Endothelial cell of umbilical vein (primary cell): Measurements from ENCODE around the gene DHRS2. TPM values are rescaled to one million over a fixed set of nuclear protein-coding genes. Genes with fewer than 3 reads are reported as not detected.
"Not testable (repeated sequence)": the region's sequence is repeated elsewhere in the genome, so short reads cannot be mapped to it uniquely, and the experiment has no call there.

Experiments
- BruUV-seq: library from RNA; stranded (reverse); fragments of 400-500 nt; replicated peaks from 2 replicates; lab custom pipeline; 2021; lab: Mats Ljungman, UMichigan
- CTCF ChIA-PET: fragments of 300-600, 350-600 bp; sonication (Branson Sonifier 250); formaldehyde crosslinking; loops from one replicate; lab custom pipeline; 2021; ENCODE audit warnings: antibody characterized with exemption, inconsistent platforms; lab: Charles Lee
- POLR2A ChIA-PET: fragments of 300-600, 350-600 bp; sonication (Branson Sonifier 250); formaldehyde crosslinking; loops from one replicate; lab custom pipeline; 2021; ENCODE audit warnings: antibody characterized with exemption, inconsistent platforms; lab: Charles Lee
- DNase-seq: peaks from one replicate; pipeline ENCODE4 v3.0.0-alpha.2; 2011; ENCODE audit warnings: low read depth, low spot score
- FAIRE-seq: peaks from 2 replicates; lab custom pipeline; 2011; peaks lifted over from hg19 to GRCh38; lab: Jason Lieb, UNC
- H2AFZ ChIP-seq: 2 replicates; pipeline ENCODE4 v1.6.0; 2012; ENCODE audit warnings: low read depth, low read length, control low read depth, inconsistent platforms
- H3K27ac ChIP-seq: 2 replicates; pipeline ENCODE4 v1.5.1; 2011; ENCODE audit warnings: low read depth, mild to moderate bottlenecking, control low read depth, low read length, moderate library complexity; ENCODE audit not compliant: insufficient read depth
- H3K27me3 ChIP-seq, 2 experiments: 2 replicates each; pipeline versions ENCODE4 v1.6.0 to v1.6.1; 2011; ENCODE audit warnings: low read length in 2 of 2, mixed read lengths in 1 of 2; ENCODE audit not compliant: control insufficient read depth in 2 of 2, insufficient read depth in 2 of 2
- H3K36me3 ChIP-seq, 2 experiments: 2 replicates in 1 of 2; 3 replicates in 1 of 2; pipeline ENCODE4 v1.5.1; 2011; ENCODE audit warnings: low read length in 2 of 2, mild to moderate bottlenecking in 1 of 2, moderate library complexity in 1 of 2; ENCODE audit not compliant: control insufficient read depth in 2 of 2, insufficient read depth in 2 of 2; ENCODE audit errors: extremely low read depth in 1 of 2
- H3K4me1 ChIP-seq: 3 replicates; pipeline ENCODE4 v1.5.1; 2011; ENCODE audit warnings: mild to moderate bottlenecking, low read length; ENCODE audit not compliant: control insufficient read depth, insufficient read depth; ENCODE audit errors: extremely low read depth
- H3K4me2 ChIP-seq: 2 replicates; pipeline ENCODE4 v1.6.1; 2011; ENCODE audit warnings: low read length, control low read depth, mixed read lengths; ENCODE audit not compliant: insufficient read depth
- H3K4me3 ChIP-seq, 3 experiments: fragments of 200-600 bp in 1 of 3; sonication (generic), shearing (Covaris generic) in 1 of 3; replicated peaks in 1 of 3; 2 replicates each; pipeline ENCODE4 v1.5.1; 2011 to 2016; ENCODE audit warnings: control low read depth in 3 of 3, low read length in 3 of 3, mild to moderate bottlenecking in 2 of 3, inconsistent platforms in 1 of 3, low read depth in 1 of 3, moderate library complexity in 1 of 3; ENCODE audit not compliant: insufficient read depth in 1 of 3
- H3K79me2 ChIP-seq: 2 replicates; pipeline ENCODE4 v1.6.0; 2012; ENCODE audit warnings: low read length, inconsistent platforms; ENCODE audit not compliant: control insufficient read depth, insufficient read depth
- H3K9ac ChIP-seq: replicated peaks from 2 replicates; pipeline ENCODE3; 2011; ENCODE audit warnings: low read length, control low read depth; ENCODE audit not compliant: insufficient read depth; ENCODE audit errors: extremely low read depth
- H3K9me1 ChIP-seq: replicated peaks from 3 replicates; pipeline ENCODE4 v1.6.0; 2011; ENCODE audit warnings: mild to moderate bottlenecking, low read length; ENCODE audit not compliant: control insufficient read depth, insufficient read depth; ENCODE audit errors: extremely low read depth
- H3K9me3 ChIP-seq: replicated peaks from 2 replicates; pipeline ENCODE4 v1.5.1; 2012; ENCODE audit warnings: low read length, inconsistent platforms; ENCODE audit not compliant: control insufficient read depth, insufficient read depth
- H4K20me1 ChIP-seq: replicated peaks from 2 replicates; pipeline ENCODE3; 2011; ENCODE audit warnings: mild to moderate bottlenecking, low read length; ENCODE audit not compliant: control insufficient read depth, insufficient read depth; ENCODE audit errors: extremely low read depth
- dilution Hi-C: fragments of 300-500 bp; cut with MboI; formaldehyde crosslinking; loops from one replicate; pipeline ENCODE4 v1.15.0; 2019; ENCODE audit warnings: low sequenced_read_pairs; ENCODE audit not compliant: extremely low pct_ligation_motif_present
- intact Hi-C: fragments of 100-400 bp; cut with micrococcal nuclease; formaldehyde crosslinking; loops from one replicate; pipeline ENCODE4 v1.10.0; 2022
- polyA plus RNA-seq, 4 experiments: library from polyadenylated mRNA; depleted of rRNA in 3 of 4; stranded (reverse) in 3 of 4; unstranded in 1 of 4; fragments of >200 nt; gene quantifications; 2 replicates each; pipeline versions ENCODE4 v1.2.1 to v1.2.3, GENCODE V29; 2011 to 2012; ENCODE audit warnings: missing spikeins in 1 of 4
- total RNA-seq: library from RNA; stranded (reverse); gene quantifications from 2 replicates; pipeline ENCODE4 v1.2.3, GENCODE V29; 2021

DHRS2 gene
- total and polyA plus RNA-seq, 2 donors (not counting 3 experiments of a cell fraction or from before 2014, with no cell fraction given) = 0.10 TPM; not detected in 1

DNA sequence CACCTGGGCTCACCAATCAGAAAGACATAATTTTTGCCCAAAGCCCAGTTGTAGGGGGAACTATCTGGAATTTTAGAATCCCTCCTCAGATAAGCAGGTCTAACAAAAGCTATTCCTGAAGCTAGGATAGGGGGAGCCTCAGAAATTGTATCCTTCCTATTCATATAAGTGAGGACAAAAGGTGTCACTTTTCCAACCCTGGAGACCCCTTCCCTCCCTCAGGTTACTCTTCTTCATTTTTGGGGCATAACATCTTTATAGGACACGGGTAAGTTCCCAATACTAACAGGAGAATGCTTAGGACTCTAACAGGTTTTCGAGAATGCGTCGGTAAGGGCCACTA lies 1.1 kb downstream of the DHRS2 start:
- H3K27ac ChIP-seq, FAIRE-seq, POLR2A ChIA-PET, H3K4me3 ChIP-seq, H3K9me1 ChIP-seq, H2AFZ ChIP-seq, H3K4me2 ChIP-seq, H3K9ac ChIP-seq, H4K20me1 ChIP-seq, H3K27me3 ChIP-seq, intact Hi-C loops, dilution Hi-C loops, H3K79me2 ChIP-seq, BruUV-seq, H3K4me1 ChIP-seq, DNase-seq, H3K9me3 ChIP-seq, H3K36me3 ChIP-seq: not testable (repeated sequence)
- CTCF ChIA-PET = interaction anchor here (1.6 kb wide), 1 partner anchor 48 kb away, joined by 4 read pairs; no protein-coding TSS in a partner anchor

DNA sequence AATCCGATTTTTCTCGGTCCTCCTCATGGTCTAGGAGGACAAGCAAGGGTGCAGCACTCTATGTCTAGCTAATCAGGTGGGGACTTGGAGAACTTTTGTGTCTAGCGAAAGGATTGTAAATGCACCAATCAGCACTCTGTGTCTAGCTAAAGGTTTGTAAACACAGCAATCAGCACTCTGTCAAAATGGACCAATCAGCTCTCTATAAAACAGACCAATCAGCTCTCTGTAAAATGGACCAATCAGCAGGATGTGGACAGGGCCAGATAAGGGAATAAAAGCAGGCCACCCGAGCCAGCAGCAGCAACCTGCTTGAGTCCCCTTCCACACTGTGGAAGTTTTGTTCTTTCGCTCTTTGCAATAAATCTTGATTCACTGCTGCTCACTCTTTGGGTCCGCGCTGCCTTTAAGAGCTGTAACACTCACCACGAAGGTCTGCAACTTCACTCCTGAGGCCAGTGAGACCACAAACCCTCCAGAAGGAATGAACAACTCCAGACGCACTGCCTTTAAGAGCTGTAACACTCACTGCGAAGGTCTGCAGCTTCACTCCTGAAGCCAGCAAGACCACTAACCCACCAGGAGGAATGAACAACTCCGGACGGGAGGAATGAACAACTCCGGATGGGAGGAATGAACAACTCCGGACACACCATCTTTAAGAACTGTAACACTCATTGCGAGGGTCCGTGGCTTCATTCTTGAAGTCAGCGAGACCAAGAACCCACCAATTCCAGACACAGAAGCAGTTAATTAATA lies 1.7 kb downstream of the DHRS2 start:
- H4K20me1 ChIP-seq, H3K9me3 ChIP-seq, H3K4me3 ChIP-seq, H3K9ac ChIP-seq, H2AFZ ChIP-seq, BruUV-seq, H3K4me1 ChIP-seq, H3K9me1 ChIP-seq, H3K27ac ChIP-seq, H3K79me2 ChIP-seq, H3K36me3 ChIP-seq, FAIRE-seq, H3K27me3 ChIP-seq, POLR2A ChIA-PET, H3K4me2 ChIP-seq, intact Hi-C loops, DNase-seq, dilution Hi-C loops: not testable (repeated sequence)
- CTCF ChIA-PET = interaction anchor here (1.6 kb wide), 1 partner anchor 49 kb away, joined by 4 read pairs; no protein-coding TSS in a partner anchor
